IMR-90 (cell line): ENCODE measurements around the gene LRFN2. TPM values are rescaled to one million over a fixed set of nuclear protein-coding genes. Genes with fewer than 3 reads are reported as not detected.

ENCODE experiments used
- ATAC-seq: fragments of 200-7000 bp; cut with Tn5 transposase; 2 replicates; pipeline ENCODE4 v1.9.1; 2020; ENCODE audit warnings: low read depth, mild to moderate bottlenecking, moderate library complexity
- BruUV-seq: library from RNA; stranded (reverse); fragments of 400-500 nt; replicated peaks from 2 replicates; lab custom pipeline; 2021; lab: Mats Ljungman, UMichigan
- CTCF ChIA-PET: fragments of 300-600 bp; formaldehyde crosslinking; extraction: SDS; loops from one replicate; lab custom pipeline; 2021; ENCODE audit warnings: antibody characterized with exemption; lab: Yijun Ruan, JAX
- POLR2A ChIA-PET: fragments of 300-600 bp; sonication (Branson Sonifier 250); formaldehyde crosslinking; loops from one replicate; lab custom pipeline; 2022; ENCODE audit warnings: antibody characterized with exemption; ENCODE audit not compliant: unreplicated experiment; lab: Charles Lee
- DNase-seq: peaks from one replicate; pipeline ENCODE4 v3.0.0; 2013
- H2AFZ ChIP-seq: replicated peaks from 2 replicates; pipeline ENCODE3; 2013; ENCODE audit warnings: low read length, mild to moderate bottlenecking; ENCODE audit not compliant: poor library complexity
- H2AK5ac ChIP-seq: 2 replicates; pipeline ENCODE4 v1.6.1; 2013; ENCODE audit warnings: low read depth, low read length, inconsistent platforms
- H2AK9ac ChIP-seq: replicated peaks from 2 replicates; pipeline ENCODE3; 2013; ENCODE audit warnings: mild to moderate bottlenecking, low read depth, low read length, moderate library complexity; ENCODE audit not compliant: poor library complexity
- H2BK120ac ChIP-seq: 2 replicates; pipeline ENCODE4 v1.6.1; 2013; ENCODE audit warnings: low read depth, low read length, inconsistent platforms
- H2BK15ac ChIP-seq: 3 replicates; pipeline ENCODE4 v1.6.1; 2013; ENCODE audit warnings: low read depth, low read length, inconsistent platforms
- H2BK20ac ChIP-seq: 2 replicates; pipeline ENCODE4 v1.6.1; 2013; ENCODE audit warnings: low read depth, mild to moderate bottlenecking, inconsistent platforms, low read length, moderate library complexity
- H2BK5ac ChIP-seq: 2 replicates; pipeline ENCODE4 v1.6.1; 2013; ENCODE audit warnings: mild to moderate bottlenecking, low read depth, low read length, inconsistent platforms; ENCODE audit not compliant: poor library complexity, severe bottlenecking
- H3K14ac ChIP-seq: replicated peaks from 2 replicates; pipeline ENCODE4 v1.6.1; 2013; ENCODE audit warnings: low read depth, low read length, inconsistent platforms
- H3K18ac ChIP-seq: 2 replicates; pipeline ENCODE4 v1.6.1; 2013; ENCODE audit warnings: low read depth, low read length, control low read depth
- H3K23ac ChIP-seq: 2 replicates; pipeline ENCODE4 v1.6.1; 2013; ENCODE audit warnings: low read depth, low read length, inconsistent platforms
- H3K27ac ChIP-seq: 2 replicates; pipeline ENCODE4 v1.5.1; 2013; ENCODE audit warnings: mild to moderate bottlenecking, control low read depth, low read length; ENCODE audit not compliant: insufficient read depth
- H3K27me3 ChIP-seq: 2 replicates; pipeline ENCODE4 v1.6.1; 2013; ENCODE audit warnings: low read length; ENCODE audit not compliant: control insufficient read depth, insufficient read depth
- H3K36me3 ChIP-seq: 2 replicates; pipeline ENCODE4 v1.6.1; 2013; ENCODE audit warnings: low read length, mixed read lengths; ENCODE audit not compliant: control insufficient read depth, insufficient read depth
- H3K4ac ChIP-seq: 2 replicates; pipeline ENCODE4 v1.6.1; 2013; ENCODE audit warnings: low read depth, low read length, inconsistent platforms
- H3K4me1 ChIP-seq: 2 replicates; pipeline ENCODE4 v1.6.1; 2013; ENCODE audit warnings: low read length, mixed read lengths; ENCODE audit not compliant: control insufficient read depth, insufficient read depth
- H3K4me2 ChIP-seq: 2 replicates; pipeline ENCODE4 v1.6.1; 2013; ENCODE audit warnings: low read depth, mild to moderate bottlenecking, control low read depth, low read length, moderate library complexity
- H3K4me3 ChIP-seq: 2 replicates; pipeline ENCODE4 v1.5.1; 2013; ENCODE audit warnings: low read depth, mild to moderate bottlenecking, control low read depth, low read length, moderate library complexity; ENCODE audit not compliant: insufficient read depth
- H3K56ac ChIP-seq: 2 replicates; pipeline ENCODE4 v1.6.1; 2013; ENCODE audit warnings: low read length, inconsistent platforms; ENCODE audit not compliant: insufficient read depth; ENCODE audit errors: extremely low read depth
- H3K79me1 ChIP-seq, 2 experiments: 2 replicates each; pipeline ENCODE4 v1.6.1; 2013; ENCODE audit warnings: low read length in 2 of 2, inconsistent platforms in 1 of 2, low read depth in 1 of 2
- H3K9ac ChIP-seq: 2 replicates; pipeline ENCODE4 v1.6.1; 2013; ENCODE audit warnings: low read depth, low read length, control low read depth
- H3K9me1 ChIP-seq: 2 replicates; pipeline ENCODE4 v1.6.1; 2013; ENCODE audit warnings: low read length, inconsistent platforms; ENCODE audit not compliant: insufficient read depth
- H3K9me3 ChIP-seq: 2 replicates; pipeline ENCODE4 v1.6.1; 2013; ENCODE audit warnings: low read length; ENCODE audit not compliant: control insufficient read depth, insufficient read depth
- H4K20me1 ChIP-seq: 2 replicates; pipeline ENCODE4 v1.6.1; 2013; ENCODE audit warnings: low read length, inconsistent platforms; ENCODE audit not compliant: insufficient read depth
- H4K5ac ChIP-seq: 2 replicates; pipeline ENCODE4 v1.6.1; 2013; ENCODE audit warnings: mild to moderate bottlenecking, low read depth, low read length, control low read depth
- H4K8ac ChIP-seq, 2 experiments: 2 replicates each; pipeline ENCODE4 v1.6.1; 2013; ENCODE audit warnings: low read depth in 2 of 2, low read length in 2 of 2, control low read depth in 1 of 2, inconsistent platforms in 1 of 2
- H4K91ac ChIP-seq: 2 replicates; pipeline ENCODE4 v1.6.1; 2013; ENCODE audit warnings: low read depth, low read length, inconsistent platforms; ENCODE audit not compliant: insufficient read depth
- BHLHE40 ChIP-seq: fragments of 150-350 bp; IDR thresholded peaks from 2 replicates; pipeline ENCODE4 v1.6.1; 2016; ENCODE audit warnings: mild to moderate bottlenecking, low read depth, low read length
- CEBPB ChIP-seq: IDR thresholded peaks from 2 replicates; pipeline ENCODE4 v1.6.1; 2012; ENCODE audit warnings: low read depth, low read length, improper control_type of control experiment
- CTCF ChIP-seq: conservative IDR thresholded peaks from 2 replicates; pipeline ENCODE4 v1.5.1; 2012; ENCODE audit warnings: mild to moderate bottlenecking, low read depth, low read length, improper control_type of control experiment
- ELK1 ChIP-seq: fragments of 150-350 bp; IDR thresholded peaks from 2 replicates; pipeline ENCODE4 v1.6.1; 2016; ENCODE audit warnings: low read depth, mild to moderate bottlenecking, low read length, moderate library complexity, borderline replicate concordance
- FOS ChIP-seq: fragments of 150-350 bp; IDR thresholded peaks from 2 replicates; pipeline ENCODE4 v1.6.1; 2016; ENCODE audit warnings: low read depth, low read length
- MAFK ChIP-seq: IDR thresholded peaks from 2 replicates; pipeline ENCODE4 v1.6.1; 2012; ENCODE audit warnings: low read depth, low read length, improper control_type of control experiment
- MAZ ChIP-seq: IDR thresholded peaks from 2 replicates; pipeline ENCODE4 v1.6.1; 2012; ENCODE audit warnings: low read depth, mild to moderate bottlenecking, low read length, improper control_type of control experiment, moderate library complexity, borderline replicate concordance
- RAD21 ChIP-seq: IDR thresholded peaks from 2 replicates; pipeline ENCODE4 v1.6.1; 2012; ENCODE audit warnings: low read length, improper control_type of control experiment
- RCOR1 ChIP-seq: IDR thresholded peaks from 2 replicates; pipeline ENCODE4 v1.6.1; 2012; ENCODE audit warnings: mild to moderate bottlenecking, low read length, improper control_type of control experiment; ENCODE audit not compliant: insufficient replicate concordance
- RFX5 ChIP-seq: IDR thresholded peaks from 2 replicates; pipeline ENCODE4 v1.8.0; 2012; ENCODE audit warnings: low read depth, mild to moderate bottlenecking, low read length, moderate library complexity
- SMC3 ChIP-seq: fragments of 150-350 bp; IDR thresholded peaks from 2 replicates; pipeline ENCODE4 v1.6.1; 2016; ENCODE audit warnings: low read depth, mild to moderate bottlenecking, antibody characterized with exemption, low read length, moderate library complexity
- USF2 ChIP-seq: fragments of 150-350 bp; IDR thresholded peaks from 2 replicates; pipeline ENCODE4 v1.6.1; 2017; ENCODE audit warnings: mild to moderate bottlenecking, antibody characterized with exemption, low read length, low read depth
- WGBS, 2 experiments: methylation state at CpG; one replicate each; pipeline versions ENCODE4 v1.1.5 to v1.1.7; 2013; ENCODE audit warnings: missing lambda C conversion rate in 2 of 2; ENCODE audit not compliant: insufficient read length in 1 of 2; ENCODE audit errors: extremely low coverage in 2 of 2; 5-methylcytosine and 5-hydroxymethylcytosine counted together
- dilution Hi-C: fragments of 300-500 bp; cut with HindIII; formaldehyde crosslinking; loops from one replicate; pipeline ENCODE4 v1.14.3; 2018; ENCODE audit warnings: low sequenced_read_pairs; ENCODE audit not compliant: unreplicated experiment
- in situ Hi-C: fragments of 300-500 bp; cut with MboI; formaldehyde crosslinking; loops from 3 replicates; pipeline ENCODE4 v1.14.3; 2019; ENCODE audit warnings: low sequenced_read_pairs, inconsistent platforms, mixed read lengths
- intact Hi-C: fragments of 100-400 bp; cut with micrococcal nuclease; formaldehyde crosslinking; loops from 2 replicates; pipeline ENCODE4 v1.10.0; 2022
- polyA plus RNA-seq, 3 experiments: library from polyadenylated mRNA; depleted of rRNA; stranded (reverse); fragments of >200 nt; gene quantifications; 2 replicates each; pipeline ENCODE4 v1.2.3, GENCODE V29; 2012; ENCODE audit warnings: low replicate concordance in 1 of 3
- total RNA-seq: library from RNA; depleted of rRNA; stranded (reverse); fragments of >200 nt; gene quantifications from 2 replicates; pipeline ENCODE4 v1.2.3, GENCODE V29; 2012

The LRFN2 gene
- total and polyA plus RNA-seq, 2 of the 4 experiments (the other 2 are of a cell fraction): not detected

- Histone ChIP-seq H3K4me2 (no peak overlapping the region), H3K4me3 (no peak overlapping the region), H3K4ac (no peak overlapping the region), H3K56ac (no peak overlapping the region), H2BK5ac (no peak overlapping the region), H2AFZ (no peak overlapping the region), H3K9me3 (no peaks in the 10 kb centered on the region), H3K27me3 (no peaks in the 10 kb centered on the region), H4K8ac (no peak overlapping the region), H3K18ac (no peak overlapping the region), H2AK5ac (no peak overlapping the region), H4K20me1 (no peaks in the 10 kb centered on the region), H2AK9ac (no peak overlapping the region), H3K23ac (no peak overlapping the region), H2BK120ac (no peak overlapping the region), H3K9me1 (no peaks in the 10 kb centered on the region), H2BK15ac (no peak overlapping the region), H3K27ac (no peak overlapping the region), H3K36me3 (no peaks in the 10 kb centered on the region), H2BK20ac (no peak overlapping the region), H3K14ac (no peak overlapping the region), H4K91ac (no peak overlapping the region), H3K9ac (no peak overlapping the region), H3K4me1 (no peaks in the 10 kb centered on the region), H4K5ac (no peak overlapping the region), H3K79me1 (no peaks in the 10 kb centered on the region)
- dilution Hi-C loops: no loop called here
- TF ChIP-seq RCOR1: no peak
- no peak for TF ChIP-seq RFX5
- TF ChIP-seq SMC3: no peak
- TF ChIP-seq MAFK: no peak
- TF ChIP-seq BHLHE40: no peak
- no peak for TF ChIP-seq ELK1
- TF ChIP-seq FOS: no peak
- TF ChIP-seq CEBPB: no peak
- no peak for TF ChIP-seq MAZ
- no peak for TF ChIP-seq RAD21
- TF ChIP-seq CTCF: no peak
- TF ChIP-seq USF2: no peak
- ChIA-PET CTCF (interaction anchor here (0.6 kb wide), 1 partner anchor 145 kb away, joined by 3 read pairs; no protein-coding TSS in a partner anchor), POLR2A (no interaction called here)
- no TSS peak for BruUV-seq
- intact Hi-C loops: no loop called here
- WGBS, 2 experiments: no CpG with 5 or more reads among the region's 1 CpG
- in situ Hi-C loops: no loop called here
- no peak for DNase-seq
- no peak for ATAC-seq
These were observed 142.4 kb downstream of the LRFN2 start for GRCh38 chr6:40444811-40445210.
